Measurements from ENCODE around the gene PLAAT5. TPM values are rescaled to one million over a fixed set of nuclear protein-coding genes. Genes with fewer than 3 reads are reported as not detected.

PLAAT5 gene
- total RNA-seq, 1 experiment from 2014 or later: 2.3 TPM

DNA sequence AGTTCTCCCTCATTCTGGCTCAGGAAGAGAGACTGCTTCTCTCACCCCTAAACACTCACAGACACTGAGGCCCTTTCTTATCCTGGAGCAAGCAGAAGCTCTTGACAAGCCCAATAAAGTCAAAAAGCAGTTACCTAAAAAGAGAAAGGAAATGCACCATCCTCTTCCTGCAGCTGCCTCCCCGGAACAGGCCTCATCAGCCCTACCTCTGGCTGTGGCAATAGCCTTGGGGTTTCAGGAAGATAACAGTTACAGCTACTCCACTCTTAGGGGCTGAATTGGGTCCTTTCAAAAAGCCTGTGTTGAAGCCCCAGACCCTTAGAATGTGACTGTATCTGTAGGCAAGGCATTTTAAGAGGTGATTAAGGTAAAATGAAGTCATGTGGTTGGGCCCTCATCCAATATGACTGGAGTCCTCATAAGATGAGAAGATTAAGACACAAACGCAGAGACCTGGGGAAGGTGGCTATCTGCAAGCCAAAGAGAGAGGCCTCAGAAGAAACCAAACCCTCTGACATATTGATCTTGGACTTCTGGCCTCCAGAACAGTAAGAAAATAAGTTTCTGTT is 11.4 kb upstream of the PLAAT5 start:
- Histone ChIP-seq H3K4me3 (ENCODE audit: low read depth, low read length) (no peak overlapping the region), H3K27me3 (replicated peaks; ENCODE audit: control insufficient read depth, insufficient read depth, low read length) (no peaks in the 10 kb centered on the region), H3K4me1 (peaks cover 7% of the 10 kb centered on the region), H3K9me3 (peaks cover 6% of the 10 kb centered on the region), H3K36me3 (ENCODE audit: control insufficient read depth, insufficient read depth, low read length) (no peaks in the 10 kb centered on the region)
- CTCF ChIA-PET: no interaction called here
- POLR2A ChIA-PET: no interaction called here
- H3K4me1 Mint-ChIP-seq (ENCODE audit: low read depth, unreplicated experiment): peaks cover 7% of the 10 kb centered on the region
- H3K36me3 Mint-ChIP-seq (ENCODE audit: insufficient read depth, unreplicated experiment): no peaks in the 10 kb centered on the region
- intact Hi-C loops (cut with micrococcal nuclease; ENCODE audit: unreplicated experiment): no loop called here
- H3K4me3 Mint-ChIP-seq (ENCODE audit: unreplicated experiment): no peak overlapping the region
- H3K9me3 Mint-ChIP-seq (ENCODE audit: unreplicated experiment): peaks cover 55% of the 10 kb centered on the region
- TF ChIP-seq, protein P1, sequence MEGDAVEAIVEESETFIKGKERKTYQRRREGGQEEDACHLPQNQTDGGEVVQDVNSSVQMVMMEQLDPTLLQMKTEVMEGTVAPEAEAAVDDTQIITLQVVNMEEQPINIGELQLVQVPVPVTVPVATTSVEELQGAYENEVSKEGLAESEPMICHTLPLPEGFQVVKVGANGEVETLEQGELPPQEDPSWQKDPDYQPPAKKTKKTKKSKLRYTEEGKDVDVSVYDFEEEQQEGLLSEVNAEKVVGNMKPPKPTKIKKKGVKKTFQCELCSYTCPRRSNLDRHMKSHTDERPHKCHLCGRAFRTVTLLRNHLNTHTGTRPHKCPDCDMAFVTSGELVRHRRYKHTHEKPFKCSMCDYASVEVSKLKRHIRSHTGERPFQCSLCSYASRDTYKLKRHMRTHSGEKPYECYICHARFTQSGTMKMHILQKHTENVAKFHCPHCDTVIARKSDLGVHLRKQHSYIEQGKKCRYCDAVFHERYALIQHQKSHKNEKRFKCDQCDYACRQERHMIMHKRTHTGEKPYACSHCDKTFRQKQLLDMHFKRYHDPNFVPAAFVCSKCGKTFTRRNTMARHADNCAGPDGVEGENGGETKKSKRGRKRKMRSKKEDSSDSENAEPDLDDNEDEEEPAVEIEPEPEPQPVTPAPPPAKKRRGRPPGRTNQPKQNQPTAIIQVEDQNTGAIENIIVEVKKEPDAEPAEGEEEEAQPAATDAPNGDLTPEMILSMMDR (IDR thresholded peaks at IDR 0.05; ENCODE audit: insufficient read depth in 1 of 2, low read depth in 1 of 2, low read length in 1 of 2, severe bottlenecking in 1 of 2, unreplicated experiment in 1 of 2): no peak
- BruUV-seq (replicated peaks): no TSS peak
- DNase-seq: no peak
- no peaks in the 10 kb centered on the region for H3K27me3 Mint-ChIP-seq (ENCODE audit: insufficient read depth, unreplicated experiment)
- H3K27ac Mint-ChIP-seq (ENCODE audit: unreplicated experiment): no peak overlapping the region

DNA sequence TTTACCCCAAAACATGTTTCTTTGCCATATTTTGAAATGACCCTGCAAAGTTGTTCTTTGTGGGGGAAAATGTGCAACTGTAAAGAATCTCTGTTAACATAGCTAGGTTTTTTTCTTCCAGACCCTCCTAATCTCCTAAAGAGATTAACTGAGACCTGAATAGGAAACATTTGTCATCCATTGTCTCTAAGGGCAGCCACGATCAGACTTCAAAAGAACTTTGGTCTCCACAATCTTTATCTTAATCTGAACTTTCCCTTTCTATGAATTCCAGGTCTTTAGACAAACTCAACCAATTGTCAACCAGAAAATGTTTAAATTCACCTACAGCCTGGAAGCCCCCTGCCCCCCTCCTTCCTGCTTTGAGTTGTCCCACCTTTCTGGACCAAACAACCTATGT is 10.3 kb upstream of the PLAAT5 start:
- TF ChIP-seq, protein P1 (IDR thresholded peaks at IDR 0.05; ENCODE audit: insufficient read depth in 1 of 2, low read depth in 1 of 2, low read length in 1 of 2, severe bottlenecking in 1 of 2, unreplicated experiment in 1 of 2): no peak
- no peak overlapping the region for H3K4me3 ChIP-seq (ENCODE audit: low read depth, low read length)
- H3K9me3 ChIP-seq: peaks cover 6% of the 10 kb centered on the region
- POLR2A ChIA-PET: no interaction called here
- no peaks in the 10 kb centered on the region for H3K36me3 ChIP-seq (ENCODE audit: control insufficient read depth, insufficient read depth, low read length)
- H3K36me3 Mint-ChIP-seq (ENCODE audit: insufficient read depth, unreplicated experiment): no peaks in the 10 kb centered on the region
- CTCF ChIA-PET: interaction anchor here (0.6 kb wide), 1 partner anchor 1599 kb away, joined by 4 read pairs; no protein-coding TSS in a partner anchor
- no TSS peak for BruUV-seq (replicated peaks)
- H3K4me3 Mint-ChIP-seq (ENCODE audit: unreplicated experiment): no peak overlapping the region
- no peak overlapping the region for H3K27ac Mint-ChIP-seq (ENCODE audit: unreplicated experiment)
- no peak for DNase-seq
- no peaks in the 10 kb centered on the region for H3K27me3 ChIP-seq (replicated peaks; ENCODE audit: control insufficient read depth, insufficient read depth, low read length)
- H3K4me1 ChIP-seq: peaks cover 4% of the 10 kb centered on the region
- H3K4me1 Mint-ChIP-seq (ENCODE audit: low read depth, unreplicated experiment): peaks cover 7% of the 10 kb centered on the region
- no peaks in the 10 kb centered on the region for H3K27me3 Mint-ChIP-seq (ENCODE audit: insufficient read depth, unreplicated experiment)
- intact Hi-C loops (cut with micrococcal nuclease; ENCODE audit: unreplicated experiment): no loop called here
- peaks cover 66% of the 10 kb centered on the region for H3K9me3 Mint-ChIP-seq (ENCODE audit: unreplicated experiment)

DNA sequence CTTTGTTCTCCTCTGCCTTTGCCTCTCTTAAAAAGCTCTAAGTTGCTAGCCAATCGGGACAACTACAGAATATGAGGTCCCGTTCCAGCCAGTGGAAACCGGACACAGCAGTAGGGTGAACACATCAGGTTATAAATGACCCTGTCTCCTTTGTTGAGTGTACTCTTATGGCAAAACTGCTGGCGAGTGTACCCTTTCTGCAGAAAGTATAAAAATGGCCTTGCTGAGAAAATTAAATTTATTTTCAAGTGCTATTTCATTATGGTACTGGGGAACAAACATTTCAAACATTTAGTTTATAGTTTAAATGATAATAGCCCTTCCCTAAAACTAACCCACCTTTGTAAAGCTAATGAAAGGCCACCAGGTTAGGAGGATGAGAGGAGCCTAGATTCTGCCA is 8.9 kb upstream of the PLAAT5 start:
- Mint-ChIP-seq H3K9me3 (ENCODE audit: unreplicated experiment) (peaks cover 80% of the 10 kb centered on the region), H3K27me3 (ENCODE audit: insufficient read depth, unreplicated experiment) (no peaks in the 10 kb centered on the region), H3K27ac (ENCODE audit: unreplicated experiment) (no peak overlapping the region), H3K4me3 (ENCODE audit: unreplicated experiment) (no peak overlapping the region), H3K36me3 (ENCODE audit: insufficient read depth, unreplicated experiment) (no peaks in the 10 kb centered on the region), H3K4me1 (ENCODE audit: low read depth, unreplicated experiment) (peaks cover 7% of the 10 kb centered on the region)
- Histone ChIP-seq H3K36me3 (ENCODE audit: control insufficient read depth, insufficient read depth, low read length) (no peaks in the 10 kb centered on the region), H3K4me1 (no peaks in the 10 kb centered on the region), H3K27me3 (replicated peaks; ENCODE audit: control insufficient read depth, insufficient read depth, low read length) (no peaks in the 10 kb centered on the region), H3K4me3 (ENCODE audit: low read depth, low read length) (no peak overlapping the region), H3K9me3 (peaks cover 9% of the 10 kb centered on the region)
- intact Hi-C loops (cut with micrococcal nuclease; ENCODE audit: unreplicated experiment): no loop called here
- BruUV-seq (replicated peaks): no TSS peak
- POLR2A ChIA-PET: no interaction called here
- CTCF ChIA-PET: no interaction called here
- no peak for DNase-seq
- TF ChIP-seq, protein P1 (IDR thresholded peaks at IDR 0.05; ENCODE audit: insufficient read depth in 1 of 2, low read depth in 1 of 2, low read length in 1 of 2, severe bottlenecking in 1 of 2, unreplicated experiment in 1 of 2): no peak
